GM12892 (cell line): Measurements from ENCODE around the gene MN1.

Experiments used
- POLR2A ChIP-seq: IDR thresholded peaks from 2 replicates; pipeline ENCODE4 v1.6.1; 2011; ENCODE audit warnings: low read depth, low read length, control low read depth
- POLR2AphosphoS5 ChIP-seq: IDR thresholded peaks from 2 replicates; pipeline ENCODE4 v1.6.1; 2011; ENCODE audit warnings: low read depth, low read length, control low read depth
- TAF1 ChIP-seq: IDR thresholded peaks from 2 replicates; pipeline ENCODE4 v1.6.1; 2011; ENCODE audit warnings: low read depth, mild to moderate bottlenecking, control low read depth, low read length, borderline replicate concordance

DNA sequence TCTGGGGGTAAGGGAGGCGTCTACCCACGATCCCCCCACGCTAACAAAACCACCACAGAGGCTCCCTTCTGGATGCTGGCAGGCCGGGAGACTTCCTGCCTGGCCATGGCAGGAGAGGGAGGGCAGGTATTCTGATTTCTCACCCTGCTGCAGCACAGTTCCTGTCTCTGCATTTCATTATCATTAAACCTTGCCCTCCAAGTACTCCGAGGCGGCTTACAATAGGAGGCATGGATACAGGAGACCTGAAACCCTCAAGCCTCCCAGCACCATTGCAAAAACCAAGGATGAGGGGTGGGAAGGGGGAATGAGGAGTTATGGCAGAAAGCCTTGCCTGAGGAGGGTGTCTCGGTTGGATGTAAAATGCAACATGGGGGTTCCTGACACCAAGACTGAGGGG lies 44.1 kb upstream of the MN1 start:
- TF ChIP-seq POLR2AphosphoS5 (no peak), POLR2A (no peak), TAF1 (no peak)
